GM18498 (cell line): Measurements from ENCODE around the gene RAB13.
"Not testable (repeated sequence)": the region's sequence is repeated elsewhere in the genome, so short reads cannot be mapped to it uniquely, and the experiment has no call there.

Source experiments
- ATAC-seq: cut with Tn5 transposase; IDR thresholded peaks from one replicate; pipeline ENCODE4 v1.9.1; 2021; ENCODE audit warnings: mild to moderate bottlenecking, moderate library complexity; ENCODE audit not compliant: unreplicated experiment

The RAB13 gene

DNA sequence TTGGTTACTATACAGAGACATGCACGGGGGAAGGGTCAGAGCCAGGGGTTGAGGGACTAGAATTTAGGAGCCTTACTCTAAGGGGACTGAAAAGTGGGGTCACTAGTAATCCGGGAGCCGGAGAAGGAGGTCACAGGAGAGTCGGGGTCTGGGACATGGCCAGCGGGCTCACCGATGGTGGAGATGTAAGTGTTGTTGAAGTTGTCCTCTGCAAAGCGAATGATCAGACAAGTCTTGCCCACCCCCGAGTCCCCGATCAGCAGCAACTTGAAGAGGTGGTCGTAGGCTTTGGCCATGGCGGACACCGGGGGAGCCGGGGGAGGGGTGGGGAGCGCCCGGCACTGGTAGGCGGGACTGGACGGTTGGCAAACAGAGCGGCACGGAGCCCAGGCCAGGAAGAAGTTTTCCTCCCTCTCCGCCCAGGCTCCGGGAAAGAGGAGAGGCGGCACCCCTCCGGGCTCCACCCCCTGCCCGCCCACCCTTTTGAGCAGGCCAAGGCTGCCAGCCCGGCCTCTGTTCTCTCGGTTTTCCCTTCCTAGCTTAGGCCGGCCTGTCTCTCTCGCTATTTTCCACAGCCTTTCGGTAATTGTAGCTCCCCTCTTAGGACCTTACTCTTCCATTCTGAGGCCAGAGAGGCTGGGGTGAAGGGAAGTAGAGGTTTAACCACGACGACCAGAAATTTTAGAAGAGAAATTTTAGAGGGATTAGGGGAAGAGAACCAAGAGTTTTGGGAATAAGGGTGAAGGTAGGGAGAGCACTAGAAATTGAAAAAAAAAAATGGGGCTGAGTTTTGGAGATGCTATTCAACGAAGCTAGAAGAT, at the start of gene RAB13:
TSS of gene RAB13 (minus strand) at position 399 of the 821 bp plus-strand sequence. CDS start at position 296, 103 bp downstream.
- no peak for ATAC-seq

DNA sequence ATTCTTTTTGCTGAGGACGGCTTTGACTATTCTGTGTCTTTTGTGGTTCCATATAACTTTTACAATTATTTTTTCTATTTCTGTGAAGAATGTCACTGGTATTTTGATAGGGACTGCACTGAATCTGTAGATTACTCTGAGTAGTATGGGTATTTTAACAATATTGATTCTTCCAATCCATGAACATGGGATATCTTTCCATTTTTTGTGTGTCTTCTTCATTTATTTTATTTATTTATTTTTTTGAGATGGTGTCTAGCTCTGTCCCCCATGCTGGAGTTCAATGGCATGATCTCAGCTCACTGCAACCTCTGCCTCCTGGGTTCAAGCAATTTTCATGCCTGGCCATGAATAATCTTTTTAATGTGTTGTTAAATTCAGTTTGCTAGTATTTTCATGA, 47.6 kb upstream of the RAB13 start:
- not testable (repeated sequence) for ATAC-seq

DNA sequence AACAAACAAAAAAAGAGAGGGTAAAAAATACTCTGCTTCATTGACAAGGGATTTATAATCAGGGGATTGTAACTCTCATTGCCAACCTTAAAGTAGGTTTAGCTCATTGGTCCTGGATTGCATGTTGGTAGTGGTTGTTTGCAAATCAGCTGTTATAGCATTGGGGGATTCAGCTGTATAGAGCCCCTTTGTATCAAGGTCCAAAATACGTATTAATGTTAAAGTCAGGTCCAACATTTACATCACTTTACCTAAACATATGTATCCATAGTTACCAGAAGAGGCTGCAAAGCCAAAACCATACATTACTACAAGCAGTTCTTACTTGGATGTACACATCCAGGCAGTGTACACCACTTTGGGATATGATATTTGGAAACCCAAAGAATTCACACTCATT, 33.8 kb upstream of the RAB13 start:
- no peak for ATAC-seq

DNA sequence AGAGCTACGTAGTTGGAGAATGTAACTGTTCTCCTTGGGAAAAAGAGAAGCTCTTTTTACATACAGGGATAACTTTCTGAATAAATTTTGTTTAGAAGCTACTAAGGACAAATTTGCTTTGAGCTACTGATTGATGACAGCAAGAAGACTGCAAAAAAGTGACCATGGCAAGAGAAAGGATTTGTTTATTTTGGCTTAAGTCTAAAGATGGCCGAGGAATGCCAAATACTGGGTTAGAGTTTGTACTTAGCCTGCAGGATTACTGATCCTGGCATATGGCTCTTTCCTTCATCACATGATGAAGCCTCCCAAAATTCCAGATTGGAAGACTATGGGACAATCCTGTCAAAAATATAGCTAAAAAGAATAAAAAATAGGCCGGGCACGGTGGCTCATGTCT, 33.1 kb upstream of the RAB13 start:
- no peak for ATAC-seq

DNA sequence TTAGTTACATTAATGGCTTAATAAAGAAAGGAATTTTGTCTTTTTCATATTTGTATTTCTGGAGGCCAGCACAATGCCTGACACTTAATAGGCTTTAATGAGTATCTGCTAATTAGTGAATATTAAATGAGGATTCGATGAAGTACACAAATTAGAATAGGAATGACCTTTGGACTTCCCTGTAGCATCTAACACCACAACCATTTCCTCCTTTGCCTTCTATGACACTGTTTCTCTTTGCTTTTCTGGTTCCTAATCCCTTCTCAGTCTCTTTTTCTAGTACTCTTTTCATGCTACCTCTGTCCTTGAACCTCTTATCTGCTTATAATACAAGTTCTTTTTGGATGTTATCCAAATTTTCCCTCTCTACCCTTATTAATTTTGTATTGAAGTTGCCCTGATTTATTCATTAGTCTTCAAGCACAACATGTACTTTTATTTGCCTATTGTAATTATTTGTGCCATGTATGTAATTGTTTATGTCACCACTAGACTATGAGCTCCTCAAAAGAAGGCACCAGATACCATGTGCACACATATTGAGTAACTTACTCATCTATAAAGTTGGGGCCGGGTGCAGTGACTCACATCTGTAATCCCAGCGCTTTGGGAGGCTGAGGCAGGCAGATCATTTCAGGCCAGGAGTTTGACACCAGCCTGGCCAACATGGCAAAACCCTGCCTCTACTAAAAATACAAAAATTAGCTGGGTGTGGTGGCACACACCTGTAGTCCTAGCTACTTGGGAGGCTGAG, 28.2 kb upstream of the RAB13 start:
- no peak for ATAC-seq

DNA sequence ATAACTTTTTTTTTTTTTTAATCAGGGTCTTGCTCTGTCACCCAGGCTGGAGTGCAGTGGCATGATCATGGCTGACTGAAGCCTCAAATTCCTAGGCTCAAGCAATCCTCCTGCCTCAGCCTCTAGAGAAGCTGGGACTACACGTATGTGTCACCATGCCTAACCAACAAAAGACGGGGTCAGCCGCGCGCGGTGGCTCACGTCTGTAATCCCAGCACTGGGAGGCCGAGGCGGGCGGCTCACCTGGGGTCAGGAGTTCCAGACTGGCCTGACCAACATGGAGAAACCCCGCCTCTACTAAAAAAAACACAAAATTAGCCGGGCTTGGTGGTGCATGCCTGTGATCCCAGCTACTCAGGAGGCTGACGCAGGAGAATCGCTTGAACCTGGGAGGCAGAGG, 26.4 kb upstream of the RAB13 start:
- not testable (repeated sequence) for ATAC-seq

DNA sequence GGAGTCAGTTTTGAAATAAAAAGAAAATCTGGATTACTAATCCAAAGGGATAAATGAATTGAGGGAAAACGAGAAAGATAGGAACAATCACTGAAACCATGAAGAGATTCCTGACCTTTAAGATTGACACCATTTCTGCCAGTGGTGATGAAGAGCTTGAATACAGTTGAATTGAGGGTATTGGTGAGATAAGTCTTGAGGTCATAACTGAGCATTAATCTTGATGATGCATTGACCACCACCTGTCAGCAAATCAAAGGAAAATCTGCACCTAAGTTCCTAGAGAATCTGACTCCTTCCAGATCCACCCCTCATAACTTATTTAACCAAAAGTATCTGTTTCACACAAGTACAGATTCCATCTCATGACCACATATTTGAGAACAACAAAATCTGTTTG, 26.0 kb upstream of the RAB13 start:
- ATAC-seq, result no peak

DNA sequence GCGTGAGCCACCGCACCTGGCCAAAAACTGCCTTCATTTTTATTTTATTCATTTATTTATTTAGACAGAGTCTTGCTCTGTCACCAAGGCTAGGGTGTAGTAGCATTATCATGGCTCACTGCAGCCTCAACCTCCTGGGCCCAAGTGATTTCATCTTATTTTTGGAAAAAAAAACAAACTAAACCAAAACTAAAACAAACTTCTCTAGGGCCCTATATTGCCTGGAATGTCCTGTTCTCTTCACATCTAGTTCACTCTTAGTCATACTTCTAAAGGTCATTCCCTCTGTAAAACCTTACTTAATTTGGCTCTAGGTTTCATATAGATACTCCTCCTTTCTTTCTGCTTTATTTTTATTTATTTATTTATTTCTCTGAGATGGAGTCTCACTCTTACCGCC, 20.0 kb upstream of the RAB13 start:
- no peak for ATAC-seq

DNA sequence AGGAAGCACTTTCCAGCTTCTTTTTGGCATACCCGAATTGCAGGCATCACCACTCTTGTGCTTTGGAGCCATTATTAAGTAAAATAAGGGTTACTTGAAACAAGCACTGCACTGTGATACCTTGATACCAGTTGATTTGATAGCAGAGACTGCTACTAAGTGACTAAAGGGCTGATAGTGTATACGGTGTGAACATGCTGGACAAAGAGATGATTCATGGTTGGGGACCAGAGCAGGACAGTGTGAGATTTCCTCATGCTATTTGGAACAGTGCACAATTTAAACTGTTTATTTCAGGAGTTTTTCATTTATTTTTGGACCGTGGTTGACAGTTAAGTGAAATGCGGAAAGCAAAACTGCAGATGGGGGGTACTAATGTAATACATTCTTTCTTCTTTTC, 14.3 kb upstream of the RAB13 start:
- ATAC-seq, result no peak

DNA sequence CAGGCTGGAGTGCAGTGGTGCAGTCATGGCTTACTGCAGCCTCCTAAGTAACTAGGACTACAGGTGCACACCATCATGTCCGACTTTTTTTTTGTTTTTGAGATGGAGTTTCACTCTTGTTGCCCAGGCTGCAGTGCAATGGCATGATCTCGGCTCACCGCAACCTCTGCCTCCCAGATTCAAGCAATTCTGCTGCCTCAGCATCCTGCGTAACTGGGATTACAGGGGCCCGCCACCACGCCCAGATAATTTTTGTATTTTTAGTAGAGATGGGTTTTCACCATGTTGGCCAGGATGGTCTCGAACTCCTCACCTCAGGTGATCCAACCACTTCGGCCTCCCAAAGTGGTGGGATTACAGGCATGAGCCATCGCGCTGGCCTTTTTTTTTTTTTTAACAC, 10.7 kb upstream of the RAB13 start:
- not testable (repeated sequence) for ATAC-seq

DNA sequence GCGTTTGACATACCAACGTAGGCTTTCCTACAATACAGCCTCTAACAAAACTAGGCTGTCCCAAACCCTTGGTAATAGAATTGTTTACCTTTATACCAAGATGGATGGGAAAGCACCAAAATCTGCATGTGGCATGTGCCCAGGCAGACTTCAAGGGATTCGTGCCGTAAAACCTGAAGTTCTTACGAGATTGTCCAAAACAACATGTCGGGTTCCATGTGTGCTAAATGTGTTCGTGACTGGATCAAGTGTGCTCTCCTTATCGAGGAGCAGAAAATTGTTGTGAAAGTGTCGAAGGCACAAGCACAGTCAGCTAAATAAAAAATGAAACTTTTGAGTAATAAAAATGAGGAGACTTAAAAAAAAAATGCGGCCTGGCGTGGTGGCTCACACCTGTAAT, 9.5 kb upstream of the RAB13 start:
- ATAC-seq, result no peak

DNA sequence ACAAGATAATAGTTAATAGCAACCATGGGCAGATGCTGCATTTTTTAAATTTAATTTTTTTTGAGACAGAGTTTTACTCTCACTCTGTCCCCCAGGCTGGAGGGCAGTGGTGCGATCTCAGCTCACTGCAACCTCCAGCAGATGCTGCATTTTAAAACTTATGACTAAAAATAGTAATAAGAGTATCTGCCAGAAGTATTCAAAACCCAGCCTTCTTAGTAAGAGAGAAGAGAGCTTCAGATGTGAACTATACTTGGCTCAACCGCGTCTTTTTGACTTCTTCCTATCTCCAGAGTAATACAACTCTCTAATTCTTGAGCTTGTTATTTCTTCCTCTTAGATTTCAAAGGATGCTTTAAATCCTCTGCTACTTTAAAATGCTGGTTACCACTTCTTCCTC, 9.1 kb upstream of the RAB13 start:
- ATAC-seq, result no peak

DNA sequence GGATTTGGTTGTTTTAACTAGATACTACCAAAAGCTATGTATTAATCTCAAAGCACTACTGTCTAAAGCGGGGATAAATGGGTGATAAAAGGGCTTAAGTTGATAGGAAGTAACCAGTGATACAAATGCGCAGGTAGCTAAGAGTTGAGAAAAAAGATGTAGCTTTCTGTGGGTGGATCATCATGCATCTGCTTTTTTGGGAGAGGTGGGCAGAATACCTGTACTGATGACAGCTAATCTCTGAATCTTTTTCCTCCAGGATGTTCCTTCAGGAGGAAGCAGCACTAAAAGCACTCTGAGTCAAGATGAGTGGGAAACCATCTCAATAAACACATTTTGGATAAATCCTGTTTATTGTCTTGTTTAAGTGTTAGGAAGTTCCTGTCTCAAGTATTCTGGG, 5.7 kb upstream of the RAB13 start:
- no peak for ATAC-seq

DNA sequence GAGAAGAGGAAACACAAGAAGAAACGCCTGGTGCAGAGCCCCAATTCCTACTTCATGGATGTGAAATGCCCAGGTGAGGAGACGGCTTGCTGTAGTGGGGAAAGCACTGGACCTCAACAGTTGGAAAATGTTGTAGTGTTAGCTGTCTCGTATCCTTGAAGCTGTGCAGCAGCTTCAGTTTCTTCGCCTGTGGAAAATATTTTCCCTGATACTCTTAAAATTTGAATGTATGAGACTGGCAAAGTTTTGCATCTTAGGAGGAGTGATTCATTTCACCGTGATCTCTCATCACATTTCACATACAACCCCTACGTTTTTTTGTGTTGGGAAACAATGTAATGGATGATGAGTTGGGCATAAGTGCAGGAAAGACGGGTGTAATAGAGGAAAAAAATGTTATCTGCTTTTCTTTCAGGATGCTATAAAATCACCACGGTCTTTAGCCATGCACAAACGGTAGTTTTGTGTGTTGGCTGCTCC, 5.1 kb upstream of the RAB13 start:
- no peak for ATAC-seq

DNA sequence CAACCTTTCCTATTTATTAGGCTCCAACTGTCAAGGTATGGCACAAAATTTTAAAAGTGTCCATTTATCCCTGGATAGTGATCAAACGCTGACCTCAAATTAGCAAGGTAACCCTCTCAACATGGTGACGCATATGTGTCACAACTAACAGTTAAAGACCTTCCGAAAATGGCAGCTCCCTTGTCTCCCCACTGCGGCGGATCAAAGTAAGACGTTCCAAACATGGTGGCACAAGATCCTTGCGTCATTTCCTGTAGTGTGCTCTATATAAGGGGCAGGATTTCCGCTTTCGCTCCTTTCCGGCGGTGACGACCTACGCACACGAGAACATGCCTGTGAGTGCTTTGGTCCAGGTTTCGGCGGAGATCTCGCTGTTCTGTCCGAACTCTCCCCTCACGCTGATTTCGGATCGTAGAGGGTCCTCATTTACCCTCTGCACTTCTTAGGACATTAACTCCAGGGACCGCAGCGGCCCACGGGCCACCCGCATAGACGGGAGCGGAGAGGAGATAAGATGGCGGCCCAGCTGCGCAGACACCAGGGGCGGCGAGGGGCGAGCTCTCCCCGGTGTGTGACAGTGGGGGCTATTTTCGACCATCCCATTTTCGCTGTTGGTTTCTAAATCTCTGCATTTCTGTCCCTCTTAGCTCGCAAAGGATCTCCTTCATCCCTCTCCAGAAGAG, 4.5 kb upstream of the RAB13 start, which contains the start of gene RPS27:
TSS of gene RPS27 (plus strand) at position 295 of the 683 bp plus-strand sequence. CDS start at position 330, 35 bp downstream.
- peak; percentile 74 for ATAC-seq

DNA sequence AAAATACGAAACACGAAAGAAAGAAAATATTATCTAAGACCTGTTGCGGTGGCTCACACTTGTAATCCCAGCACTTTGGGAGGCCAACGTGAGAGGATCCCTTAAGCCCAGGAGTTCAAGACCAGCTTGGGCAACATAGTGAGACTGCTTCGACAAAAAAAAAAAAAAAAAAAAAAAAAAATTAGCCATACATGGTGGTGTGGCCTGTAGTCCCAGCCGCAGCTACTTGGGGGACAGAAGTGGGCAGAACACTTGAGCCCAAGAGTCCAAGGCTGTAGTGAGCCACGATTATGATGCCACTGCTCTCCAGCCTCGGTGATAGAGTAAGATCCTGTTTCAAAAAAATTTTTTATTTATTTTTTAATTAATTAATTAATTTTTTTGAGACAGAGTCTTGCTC, 1.5 kb upstream of the RAB13 start:
- no peak for ATAC-seq

DNA sequence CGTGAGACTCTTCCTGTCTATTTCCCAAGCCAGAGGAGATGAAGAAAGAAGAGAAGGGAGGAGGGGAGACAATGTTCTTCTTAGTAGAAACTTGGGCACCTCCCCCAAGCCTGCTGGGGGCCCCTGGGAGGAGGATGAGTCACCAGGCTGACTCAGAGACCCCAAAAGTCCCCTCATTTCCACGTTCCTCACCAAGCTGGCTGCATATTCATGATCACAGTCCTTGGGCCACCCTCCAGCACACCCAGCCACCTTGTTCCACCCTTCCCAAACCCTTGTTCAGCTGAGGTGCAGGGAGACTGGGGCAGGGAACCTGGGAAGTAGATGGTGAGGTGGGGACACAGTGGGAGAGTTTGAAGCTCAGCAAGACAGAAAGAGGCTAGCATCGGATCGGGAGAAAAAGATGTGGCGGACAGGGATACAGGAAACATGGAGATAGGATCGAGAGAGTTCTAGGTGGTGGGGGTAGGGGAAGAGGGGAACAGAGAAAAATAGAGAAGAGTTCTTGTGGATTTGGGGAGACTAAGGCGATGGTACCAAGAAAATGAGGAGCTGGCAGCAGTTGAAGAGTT, 712 bp downstream of the RAB13 start:
- ATAC-seq, result no peak

DNA sequence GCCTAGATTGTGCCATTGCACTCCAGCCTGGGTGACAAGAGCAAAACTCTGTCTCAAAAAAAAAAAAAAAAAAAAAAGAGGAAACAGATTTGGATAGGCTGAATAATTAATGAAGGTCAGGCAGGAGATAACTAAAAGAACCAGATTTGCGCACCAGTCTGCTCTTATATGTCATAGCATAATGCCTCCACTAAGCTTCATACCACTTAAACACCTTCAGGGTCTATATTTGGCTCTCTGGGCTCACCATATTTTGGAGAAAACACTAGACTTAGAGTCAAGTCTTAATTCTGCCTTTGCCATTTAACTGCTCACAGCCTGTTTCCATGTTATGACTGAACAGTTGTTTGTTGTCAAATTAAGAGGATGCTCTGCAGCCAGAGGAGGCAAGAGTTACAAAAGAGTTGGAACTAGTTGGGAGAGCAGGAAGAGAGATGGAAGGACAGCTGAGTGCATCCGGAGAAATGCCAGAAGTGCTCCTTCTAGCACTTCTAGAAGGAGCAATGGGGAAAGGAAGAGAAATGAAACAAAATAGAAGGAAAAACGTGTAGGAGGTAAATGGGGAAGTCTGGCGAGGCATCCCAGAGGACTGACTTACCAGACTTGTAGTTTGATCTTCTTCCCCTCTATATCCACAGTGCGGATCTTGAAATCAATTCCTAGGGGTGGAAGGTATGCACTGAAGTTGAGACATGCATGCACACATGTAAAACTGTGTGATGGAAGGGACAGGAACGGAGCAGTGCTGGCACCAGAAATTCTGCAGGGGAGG, 1.8 kb downstream of the RAB13 start:
- ATAC-seq, result no peak

DNA sequence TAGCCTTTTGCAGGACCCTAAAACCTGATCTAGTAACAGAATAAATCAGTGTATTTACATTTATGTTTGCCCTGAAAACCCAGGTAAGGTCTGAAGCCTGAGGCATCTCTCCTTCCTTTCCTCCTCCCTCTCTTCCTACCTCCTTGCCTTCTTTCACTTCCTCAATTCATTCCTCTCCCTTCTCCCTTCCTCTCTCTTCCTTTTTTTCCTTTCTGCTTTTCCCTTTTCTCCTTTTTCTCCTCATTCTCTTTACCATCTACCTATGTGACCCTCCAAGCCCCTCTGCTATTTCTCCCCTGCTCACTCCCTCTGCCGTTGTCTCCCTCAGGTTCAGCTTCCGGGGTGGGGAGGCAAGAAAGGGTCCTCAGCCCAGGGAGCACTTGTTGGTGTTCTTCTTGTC, 4.4 kb downstream of the RAB13 start:
- not testable (repeated sequence) for ATAC-seq

DNA sequence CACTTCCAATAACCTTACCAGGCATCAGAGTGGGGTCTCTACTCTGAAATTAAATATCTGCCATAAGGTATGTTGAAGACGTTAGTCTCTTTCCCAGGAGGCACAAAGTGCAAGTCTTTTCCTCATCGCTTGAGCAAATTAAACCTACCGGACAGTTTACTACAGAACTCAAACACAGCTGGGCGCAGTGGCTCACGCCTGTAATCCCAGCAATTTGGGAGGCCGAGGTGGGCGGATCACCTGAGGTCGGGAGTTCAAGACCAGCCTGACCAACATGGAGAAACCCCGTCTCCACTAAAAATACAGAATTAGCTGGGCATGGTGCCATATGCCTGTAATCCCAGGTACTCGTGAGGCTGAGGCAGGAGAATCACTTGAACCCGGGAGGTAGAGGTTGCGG, 7.0 kb downstream of the RAB13 start:
- ATAC-seq, result not testable (repeated sequence)
